Thoracic aorta (tissue), 2 donors: Measurements from ENCODE around the gene KCNK6. TPM values are rescaled to one million over a fixed set of nuclear protein-coding genes. Genes with fewer than 3 reads are reported as not detected.

Experiments
- ATAC-seq: fragments of 150-250 bp; one replicate; pipeline ENCODE4 v1.8.0; 2017; ENCODE audit warnings: low read depth; ENCODE audit not compliant: insufficient number of reproducible peaks, low FRiP score
- DNase-seq: peaks from one replicate; pipeline ENCODE4 v3.0.0-alpha.2; 2020; ENCODE audit warnings: low spot score
- H3K27ac ChIP-seq, 2 donors: fragments of 200-600 bp; sonication (generic); 1 replicate in 1 of 2; 2 replicates in 1 of 2; pipeline ENCODE4 v1.5.1; 2016; ENCODE audit warnings: mild to moderate bottlenecking in 2 of 2, moderate library complexity in 2 of 2
- H3K27me3 ChIP-seq: fragments of 200-600 bp; sonication (generic); replicated peaks from 2 replicates; pipeline ENCODE4 v1.6.0; 2016; ENCODE audit warnings: mild to moderate bottlenecking; ENCODE audit not compliant: insufficient read depth
- H3K36me3 ChIP-seq: fragments of 200-600 bp; sonication (generic); one replicate; pipeline ENCODE4 v1.5.1; 2016
- H3K4me1 ChIP-seq, 2 donors: fragments of 200-600 bp; sonication (generic); 1 replicate in 1 of 2; 2 replicates in 1 of 2; pipeline versions ENCODE4 v1.5.1 to v1.6.0; 2016; ENCODE audit warnings: low read depth in 2 of 2, mild to moderate bottlenecking in 1 of 2; ENCODE audit not compliant: control insufficient read depth in 1 of 2
- H3K4me3 ChIP-seq: fragments of 200-600 bp; sonication (generic); 2 replicates; pipeline ENCODE4 v1.5.1; 2016; ENCODE audit warnings: mild to moderate bottlenecking
- H3K9me3 ChIP-seq: fragments of 200-600 bp; sonication (generic); 2 replicates; pipeline ENCODE4 v1.5.1; 2016
- total RNA-seq, 2 donors: library from RNA; depleted of rRNA; stranded (reverse); fragments of >200 nt; gene quantifications; one replicate each; pipeline versions ENCODE4 v1.1.0 to v1.2.3, GENCODE V29; 2016
- TF ChIP-seq, protein P1 (sequence below): fragments of 200-600 bp; sonication (generic); IDR thresholded peaks from one replicate; pipeline ENCODE4 v1.5.1; 2019; ENCODE audit warnings: antibody characterized with exemption

The KCNK6 gene
- total RNA-seq, 2 donors from 2014 or later = 16.1 to 34.3 TPM

DNA sequence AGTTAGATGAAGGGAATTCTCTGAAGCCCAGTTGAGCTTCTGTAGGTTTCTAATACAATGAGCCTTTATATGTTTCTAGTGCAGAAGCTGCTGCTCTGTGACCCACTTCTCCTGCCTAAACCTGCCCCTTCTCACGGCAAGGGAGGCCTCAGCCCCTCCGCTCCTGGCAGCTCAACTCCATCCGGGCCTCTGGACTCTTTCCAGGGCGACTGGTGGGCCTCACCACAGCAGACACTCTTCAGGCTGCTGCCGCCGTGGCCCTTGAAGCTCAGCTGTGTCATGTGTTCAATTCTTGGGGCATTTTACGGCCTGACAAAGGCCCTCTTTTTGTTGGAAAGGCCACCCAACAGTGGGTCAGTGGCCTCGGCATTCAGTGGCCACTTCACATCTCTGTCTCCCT, 25.6 kb upstream of the KCNK6 start:
- Histone ChIP-seq H3K9me3 (no peaks in the 10 kb centered on the region), H3K27me3 (no peaks in the 10 kb centered on the region), H3K27ac (no peak overlapping the region), H3K36me3 (peaks cover 44% of the 10 kb centered on the region), H3K4me1 (peaks cover 0 to 10% of the 10 kb centered on the region in 2 donors), H3K4me3 (no peak overlapping the region)
- ATAC-seq (no peak), DNase-seq (no peak)
- TF ChIP-seq, protein P1, sequence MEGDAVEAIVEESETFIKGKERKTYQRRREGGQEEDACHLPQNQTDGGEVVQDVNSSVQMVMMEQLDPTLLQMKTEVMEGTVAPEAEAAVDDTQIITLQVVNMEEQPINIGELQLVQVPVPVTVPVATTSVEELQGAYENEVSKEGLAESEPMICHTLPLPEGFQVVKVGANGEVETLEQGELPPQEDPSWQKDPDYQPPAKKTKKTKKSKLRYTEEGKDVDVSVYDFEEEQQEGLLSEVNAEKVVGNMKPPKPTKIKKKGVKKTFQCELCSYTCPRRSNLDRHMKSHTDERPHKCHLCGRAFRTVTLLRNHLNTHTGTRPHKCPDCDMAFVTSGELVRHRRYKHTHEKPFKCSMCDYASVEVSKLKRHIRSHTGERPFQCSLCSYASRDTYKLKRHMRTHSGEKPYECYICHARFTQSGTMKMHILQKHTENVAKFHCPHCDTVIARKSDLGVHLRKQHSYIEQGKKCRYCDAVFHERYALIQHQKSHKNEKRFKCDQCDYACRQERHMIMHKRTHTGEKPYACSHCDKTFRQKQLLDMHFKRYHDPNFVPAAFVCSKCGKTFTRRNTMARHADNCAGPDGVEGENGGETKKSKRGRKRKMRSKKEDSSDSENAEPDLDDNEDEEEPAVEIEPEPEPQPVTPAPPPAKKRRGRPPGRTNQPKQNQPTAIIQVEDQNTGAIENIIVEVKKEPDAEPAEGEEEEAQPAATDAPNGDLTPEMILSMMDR = no peak

GRCh38 chr19:38298821-38299680, 20.6 kb upstream of the KCNK6 start:
- ATAC-seq (no peak), DNase-seq (no peak)
- TF ChIP-seq, protein P1 = no peak
- Histone ChIP-seq H3K36me3 (peaks cover 10% of the 10 kb centered on the region), H3K4me3 (no peak overlapping the region), H3K27me3 (no peaks in the 10 kb centered on the region), H3K4me1 (peaks cover 2 to 16% of the 10 kb centered on the region in 2 donors), H3K27ac (peak overlapping the region; percentile 71 to 79), H3K9me3 (no peaks in the 10 kb centered on the region)

- H3K27ac ChIP-seq = no peak within 1 kb of the TSS
- H3K27me3 ChIP-seq = no peaks in the 10 kb centered on the region
- no peak within 1 kb of the TSS for H3K4me3 ChIP-seq
- H3K36me3 ChIP-seq = peaks cover 21% of the 10 kb centered on the region
- ATAC-seq (no peak), DNase-seq (no peak)
- H3K9me3 ChIP-seq = no peaks in the 10 kb centered on the region
- TF ChIP-seq, protein P1 = no peak
- peaks cover 2 to 9% of the 10 kb centered on the region in 2 donors for H3K4me1 ChIP-seq
Observed at GRCh38 chr19:38303517-38304351, 15.9 kb upstream of the KCNK6 start, which contains the start of gene C19orf33. C19orf33 (plus strand) TSS chr19:38304251; CDS start chr19:38304262, 11 bp downstream.

DNA sequence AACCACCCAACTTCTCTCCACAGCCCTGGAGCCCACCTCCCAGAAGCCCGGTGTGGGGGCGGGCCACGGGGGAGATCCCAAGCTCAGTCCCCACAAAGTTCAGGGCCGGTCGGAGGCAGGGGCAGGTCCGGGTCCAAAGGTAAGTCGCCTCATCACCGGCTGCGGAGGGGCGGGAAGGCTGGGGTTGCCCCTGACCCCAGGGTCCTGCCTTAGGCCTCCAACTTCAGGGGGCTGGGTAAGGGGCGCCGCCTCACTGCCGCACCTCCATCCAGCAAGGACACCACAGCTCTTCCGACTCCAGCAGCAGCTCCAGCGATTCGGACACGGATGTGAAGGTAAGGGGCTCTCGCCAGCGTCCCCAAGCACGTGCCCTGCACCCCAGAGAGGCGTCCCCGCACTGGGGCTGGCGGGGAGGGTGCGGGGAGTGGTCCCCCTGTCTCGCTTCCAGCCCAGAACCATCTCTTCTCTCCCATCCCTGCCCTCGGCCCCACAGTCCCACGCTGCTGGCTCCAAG, 15.2 kb upstream of the KCNK6 start:
- DNase-seq (no peak), ATAC-seq (no peak)
- Histone ChIP-seq H3K36me3 (peaks cover 21% of the 10 kb centered on the region), H3K9me3 (no peaks in the 10 kb centered on the region), H3K27me3 (no peaks in the 10 kb centered on the region), H3K4me3 (no peak overlapping the region), H3K27ac (no peak overlapping the region), H3K4me1 (peaks cover 1 to 2% of the 10 kb centered on the region in 2 donors)
- TF ChIP-seq, protein P1 = no peak
